ENCODE data around the gene ZNF76.
"Not testable (repeated sequence)": the region's sequence is repeated elsewhere in the genome, so short reads cannot be mapped to it uniquely, and the experiment has no call there.

ZNF76 gene

GRCh38 chr6:35300848-35301247, 41.3 kb downstream of the ZNF76 start:
- no peak for DNase-seq (ENCODE audit: low spot score)

- DNase-seq (ENCODE audit: low spot score) = peak; percentile 80
Observed at GRCh38 chr6:35302604-35303241, 43.2 kb downstream of the ZNF76 start.

DNA sequence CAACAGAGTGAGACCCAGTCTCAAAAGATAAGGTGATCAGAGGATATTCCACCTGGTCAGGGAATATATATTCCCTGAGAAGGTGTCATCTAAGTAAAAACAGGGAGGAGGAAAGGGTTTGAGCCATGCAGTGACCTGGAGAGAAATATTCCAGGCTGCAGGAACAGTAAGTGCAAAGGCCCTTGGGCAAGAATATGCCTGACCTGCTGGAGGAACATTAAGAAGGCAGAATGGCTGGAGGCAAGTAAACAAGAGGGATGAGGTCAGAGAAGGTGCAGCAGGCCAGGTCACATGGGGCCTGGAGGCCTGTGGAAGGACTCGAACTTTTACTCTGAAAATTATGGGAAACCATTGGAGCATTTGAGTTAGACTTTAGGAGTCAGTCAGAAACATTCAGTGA, 44.8 kb downstream of the ZNF76 start:
- DNase-seq (ENCODE audit: low spot score) = no peak

- no peak for DNase-seq (ENCODE audit: low spot score)
Observed at GRCh38 chr6:35305117-35305516, 45.6 kb downstream of the ZNF76 start.

- not testable (repeated sequence) for DNase-seq (ENCODE audit: low spot score)
Observed at GRCh38 chr6:35307138-35307537, 47.6 kb downstream of the ZNF76 start.

DNA sequence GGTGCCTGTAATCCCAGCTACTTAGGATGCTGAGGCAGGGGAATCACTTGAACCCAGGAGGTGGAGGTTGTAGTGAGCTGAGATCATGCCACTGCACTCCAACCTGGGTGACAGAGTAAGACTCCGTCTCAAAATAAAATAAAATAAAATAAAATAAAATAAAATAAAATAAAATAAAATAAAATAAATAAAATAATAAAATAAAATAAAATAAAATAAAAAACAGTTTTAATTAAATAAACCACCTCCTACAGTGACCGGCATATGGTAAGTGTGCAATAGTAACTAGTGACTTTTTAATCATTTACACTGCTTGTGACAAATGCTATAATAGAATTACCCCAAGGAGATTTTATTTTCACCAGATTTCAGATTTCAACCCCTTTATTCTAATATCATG, 49.0 kb downstream of the ZNF76 start:
- not testable (repeated sequence) for DNase-seq (ENCODE audit: low spot score)

GRCh38 chr6:35309611-35310264, 50.2 kb downstream of the ZNF76 start:
- DNase-seq (ENCODE audit: low spot score) = no peak

GRCh38 chr6:35310265-35310831, 50.8 kb downstream of the ZNF76 start:
- no peak for DNase-seq (ENCODE audit: low spot score)

- DNase-seq (ENCODE audit: low spot score) = no peak
Observed at GRCh38 chr6:35311390-35312075, 52.0 kb downstream of the ZNF76 start.

GRCh38 chr6:35312076-35312800, 52.7 kb downstream of the ZNF76 start:
- no peak for DNase-seq (ENCODE audit: low spot score)

- no peak for DNase-seq (ENCODE audit: low spot score)
Observed at GRCh38 chr6:35312807-35313206, 53.3 kb downstream of the ZNF76 start.

GRCh38 chr6:35317483-35318195, 58.1 kb downstream of the ZNF76 start:
- no peak for DNase-seq (ENCODE audit: low spot score)

DNA sequence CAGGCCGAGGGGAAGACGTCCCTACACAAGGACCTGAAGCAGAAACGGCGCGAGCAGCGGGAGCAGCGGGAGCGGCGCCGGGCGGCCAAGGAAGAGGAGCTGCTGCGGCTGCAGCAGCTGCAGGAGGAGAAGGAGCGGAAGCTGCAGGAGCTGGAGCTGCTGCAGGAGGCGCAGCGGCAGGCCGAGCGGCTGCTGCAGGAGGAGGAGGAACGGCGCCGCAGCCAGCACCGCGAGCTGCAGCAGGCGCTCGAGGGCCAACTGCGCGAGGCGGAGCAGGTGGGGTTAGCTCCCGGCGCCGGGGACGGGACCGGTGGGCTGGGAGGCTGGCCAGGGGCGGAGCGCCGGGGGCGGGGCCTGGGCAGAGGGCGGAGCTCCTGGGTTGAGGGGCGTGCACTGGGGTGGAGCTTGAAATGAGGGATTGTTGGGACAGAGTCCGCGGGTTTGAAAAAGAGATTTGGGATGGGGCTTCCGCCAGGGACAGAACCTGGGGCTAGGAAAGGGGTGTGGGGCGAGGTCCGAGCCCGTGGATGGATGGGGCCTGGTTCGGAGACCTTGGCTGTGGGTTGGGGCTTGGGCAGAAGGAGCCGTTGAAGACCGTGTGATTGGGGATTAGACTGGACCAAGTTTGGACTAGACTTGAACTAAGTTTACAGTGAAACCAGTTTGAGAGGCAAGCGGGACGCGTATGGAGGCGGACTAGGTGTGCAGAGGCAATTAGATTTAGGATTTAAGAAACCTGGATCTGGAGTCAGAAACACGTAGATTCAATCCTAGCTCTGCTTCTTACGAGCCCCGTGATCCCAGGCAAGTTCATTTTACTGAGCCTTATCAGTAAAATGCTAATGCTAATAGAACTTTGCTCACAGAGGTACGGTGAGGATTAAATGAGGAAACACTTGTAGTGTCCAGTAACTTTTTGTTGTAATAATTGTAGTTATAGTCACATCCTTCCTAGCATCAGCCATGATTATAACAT, 58.9 kb downstream of the ZNF76 start:
- peak; percentile 100 for DNase-seq (ENCODE audit: low spot score)

DNA sequence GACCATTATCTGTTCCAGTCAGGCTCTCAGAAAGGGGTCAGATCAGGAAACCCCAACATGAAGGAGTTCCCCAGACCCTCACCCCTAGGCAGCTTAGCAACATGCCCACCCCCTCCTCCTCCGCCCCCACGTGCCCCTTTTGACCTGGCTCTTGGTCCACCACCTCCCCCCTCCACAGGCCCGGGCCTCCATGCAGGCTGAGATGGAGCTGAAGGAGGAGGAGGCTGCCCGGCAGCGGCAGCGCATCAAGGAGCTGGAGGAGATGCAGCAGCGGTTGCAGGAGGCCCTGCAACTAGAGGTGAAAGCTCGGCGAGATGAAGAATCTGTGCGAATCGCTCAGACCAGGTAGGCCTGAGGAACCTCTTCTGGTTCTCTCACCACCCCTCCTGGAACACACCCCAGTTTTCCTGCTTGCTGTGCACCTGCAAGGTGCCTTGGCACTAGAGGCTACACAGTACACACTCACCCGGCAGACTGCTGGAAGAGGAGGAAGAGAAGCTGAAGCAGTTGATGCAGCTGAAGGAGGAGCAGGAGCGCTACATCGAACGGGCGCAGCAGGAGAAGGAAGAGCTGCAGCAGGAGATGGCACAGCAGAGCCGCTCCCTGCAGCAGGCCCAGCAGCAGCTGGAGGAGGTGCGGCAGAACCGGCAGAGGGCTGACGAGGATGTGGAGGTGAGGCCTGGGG, 60.0 kb downstream of the ZNF76 start:
- DNase-seq (ENCODE audit: low spot score) = no peak

GRCh38 chr6:35320031-35320410, 60.5 kb downstream of the ZNF76 start:
- DNase-seq (ENCODE audit: low spot score) = no peak

DNA sequence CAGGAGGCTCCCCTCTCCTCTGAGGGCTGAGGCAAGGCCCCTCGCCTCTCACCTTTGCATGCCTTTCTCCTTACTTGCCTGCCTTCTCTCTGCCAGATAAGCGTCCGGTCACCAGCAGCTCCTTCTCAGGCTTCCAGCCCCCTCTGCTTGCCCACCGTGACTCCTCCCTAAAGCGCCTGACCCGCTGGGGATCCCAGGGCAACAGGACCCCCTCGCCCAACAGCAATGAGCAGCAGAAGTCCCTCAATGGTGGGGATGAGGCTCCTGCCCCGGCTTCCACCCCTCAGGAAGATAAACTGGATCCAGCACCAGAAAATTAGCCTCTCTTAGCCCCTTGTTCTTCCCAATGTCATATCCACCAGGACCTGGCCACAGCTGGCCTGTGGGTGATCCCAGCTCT, 61.6 kb downstream of the ZNF76 start:
- no peak for DNase-seq (ENCODE audit: low spot score)

DNA sequence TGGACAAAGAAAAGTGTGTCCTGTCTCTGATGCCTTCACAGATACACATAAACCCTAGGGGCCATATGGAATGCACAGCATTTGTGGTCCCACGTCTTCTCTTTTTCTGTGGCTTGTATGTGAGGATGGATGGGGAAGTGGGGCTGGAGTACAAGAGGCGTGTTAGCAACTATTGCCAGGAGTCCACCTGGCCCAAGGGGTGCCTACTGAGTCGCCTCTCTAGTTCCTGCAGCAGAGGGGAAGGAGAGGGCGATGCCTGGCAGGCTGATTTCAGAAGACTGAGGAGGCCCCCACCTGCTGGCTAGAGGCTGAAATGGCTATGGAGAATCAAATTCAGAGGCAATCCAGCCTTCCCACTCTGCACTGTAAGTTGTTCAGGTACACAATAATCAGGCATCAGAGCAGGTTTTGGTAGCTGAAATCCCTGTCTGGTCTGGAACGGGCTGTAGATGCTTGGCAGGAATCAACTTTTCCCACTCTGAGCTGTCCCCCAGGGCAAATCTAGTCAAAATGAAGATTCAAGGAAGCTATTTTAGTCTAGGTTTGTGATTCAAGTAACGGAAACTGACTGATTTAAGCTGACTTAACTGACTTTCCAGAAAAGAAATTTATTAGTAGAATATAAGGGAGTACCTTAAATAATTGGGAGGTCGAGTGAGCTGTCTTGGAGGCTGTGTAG, 68.0 kb downstream of the ZNF76 start:
- DNase-seq (ENCODE audit: low spot score) = peak; percentile 78

- DNase-seq (ENCODE audit: low spot score) = no peak
Observed at GRCh38 chr6:35328108-35328723, 68.7 kb downstream of the ZNF76 start.

- DNase-seq (ENCODE audit: low spot score) = not testable (repeated sequence)
Observed at GRCh38 chr6:35328965-35329364, 69.4 kb downstream of the ZNF76 start.

Measured in iPS-NIHi11 (cell line).